T-helper 2 cell treated with Interferon-gamma antibody and Interleukin-4, amounts not matched to agents 5 μg/mL and 100 μg/mL, for 36 hours (primary cell): ENCODE data around the gene DHX15.

Experiments used
- DNase-seq: peaks from one replicate; pipeline ENCODE4 v3.0.0; 2021; ENCODE audit warnings: low spot score
- H3K27ac Mint-ChIP-seq: one replicate; pipeline ENCODE4 v1.8.0; 2021; ENCODE audit warnings: mild to moderate bottlenecking, mixed read lengths
- H3K27me3 Mint-ChIP-seq: one replicate; pipeline ENCODE4 v1.8.0; 2021; ENCODE audit warnings: low read depth, mixed read lengths
- H3K36me3 Mint-ChIP-seq: one replicate; pipeline ENCODE4 v1.8.0; 2021; ENCODE audit warnings: low read depth, mixed read lengths
- H3K4me1 Mint-ChIP-seq: one replicate; pipeline ENCODE4 v1.8.0; 2021; ENCODE audit warnings: low read depth, mixed read lengths
- H3K4me3 Mint-ChIP-seq: one replicate; pipeline ENCODE4 v1.8.0; 2022; ENCODE audit warnings: mild to moderate bottlenecking, moderate library complexity, mixed read lengths
- H3K9me3 Mint-ChIP-seq: one replicate; pipeline ENCODE4 v1.8.0; 2021; ENCODE audit warnings: mixed read lengths

The DHX15 gene

GRCh38 chr4:24601121-24601520 lies 16.8 kb upstream of the DHX15 start:
- H3K27me3 Mint-ChIP-seq = peaks cover 6% of the 10 kb centered on the region
- H3K4me1 Mint-ChIP-seq = peaks cover 5% of the 10 kb centered on the region
- H3K4me3 Mint-ChIP-seq = no peak overlapping the region
- no peaks in the 10 kb centered on the region for H3K9me3 Mint-ChIP-seq
- H3K27ac Mint-ChIP-seq = no peak overlapping the region
- DNase-seq = no peak
- no peaks in the 10 kb centered on the region for H3K36me3 Mint-ChIP-seq

GRCh38 chr4:24599275-24599674 lies 14.9 kb upstream of the DHX15 start:
- Mint-ChIP-seq H3K27ac (no peak overlapping the region), H3K27me3 (peaks cover 7% of the 10 kb centered on the region), H3K4me3 (no peak overlapping the region), H3K4me1 (peaks cover 3% of the 10 kb centered on the region), H3K36me3 (no peaks in the 10 kb centered on the region), H3K9me3 (no peaks in the 10 kb centered on the region)
- DNase-seq = no peak

GRCh38 chr4:24598025-24598424 lies 13.7 kb upstream of the DHX15 start:
- Mint-ChIP-seq H3K9me3 (no peaks in the 10 kb centered on the region), H3K27ac (no peak overlapping the region), H3K27me3 (peaks cover 6% of the 10 kb centered on the region), H3K36me3 (no peaks in the 10 kb centered on the region), H3K4me3 (no peak overlapping the region), H3K4me1 (peaks cover 3% of the 10 kb centered on the region)
- DNase-seq = no peak

GRCh38 chr4:24595659-24596058 lies 11.3 kb upstream of the DHX15 start:
- DNase-seq = no peak
- Mint-ChIP-seq H3K9me3 (peaks cover 12% of the 10 kb centered on the region), H3K27ac (no peak overlapping the region), H3K27me3 (peaks cover 9% of the 10 kb centered on the region), H3K4me1 (peaks cover 3% of the 10 kb centered on the region), H3K36me3 (no peaks in the 10 kb centered on the region), H3K4me3 (no peak overlapping the region)

- H3K36me3 Mint-ChIP-seq = no peaks in the 10 kb centered on the region
- H3K4me1 Mint-ChIP-seq = peaks cover 3% of the 10 kb centered on the region
- H3K27me3 Mint-ChIP-seq = peaks cover 9% of the 10 kb centered on the region
- peaks cover 20% of the 10 kb centered on the region for H3K9me3 Mint-ChIP-seq
- no peak for DNase-seq
- H3K4me3 Mint-ChIP-seq = no peak overlapping the region
- no peak overlapping the region for H3K27ac Mint-ChIP-seq
These were observed 10.5 kb upstream of the DHX15 start for GRCh38 chr4:24594887-24595286.

GRCh38 chr4:24589448-24589847 lies 5.1 kb upstream of the DHX15 start:
- peaks cover 3% of the 10 kb centered on the region for H3K4me1 Mint-ChIP-seq
- H3K9me3 Mint-ChIP-seq = peaks cover 23% of the 10 kb centered on the region
- H3K36me3 Mint-ChIP-seq = no peaks in the 10 kb centered on the region
- peaks cover 4% of the 10 kb centered on the region for H3K27me3 Mint-ChIP-seq
- no peak for DNase-seq
- H3K4me3 Mint-ChIP-seq = no peak overlapping the region
- H3K27ac Mint-ChIP-seq = no peak overlapping the region

- DNase-seq = no peak
- H3K27me3 Mint-ChIP-seq = peaks cover 4% of the 10 kb centered on the region
- H3K4me3 Mint-ChIP-seq = no peak overlapping the region
- no peak overlapping the region for H3K27ac Mint-ChIP-seq
- H3K4me1 Mint-ChIP-seq = peaks cover 3% of the 10 kb centered on the region
- peaks cover 5% of the 10 kb centered on the region for H3K36me3 Mint-ChIP-seq
- H3K9me3 Mint-ChIP-seq = peaks cover 23% of the 10 kb centered on the region
These were observed 4.0 kb upstream of the DHX15 start for GRCh38 chr4:24588216-24588954.

- peak overlapping the region; percentile 99 for H3K27ac Mint-ChIP-seq
- H3K4me1 Mint-ChIP-seq = peaks cover 33% of the 10 kb centered on the region
- H3K4me3 Mint-ChIP-seq = peak overlapping the region; percentile 99
- peaks cover 43% of the 10 kb centered on the region for H3K36me3 Mint-ChIP-seq
- H3K9me3 Mint-ChIP-seq = no peaks in the 10 kb centered on the region
- no peaks in the 10 kb centered on the region for H3K27me3 Mint-ChIP-seq
- peak; percentile 56 for DNase-seq
These were observed 723 bp downstream of the DHX15 start for GRCh38 chr4:24583451-24584210.

GRCh38 chr4:24582235-24582832 lies 2.0 kb downstream of the DHX15 start:
- H3K36me3 Mint-ChIP-seq = peaks cover 54% of the 10 kb centered on the region
- peaks cover 42% of the 10 kb centered on the region for H3K4me1 Mint-ChIP-seq
- no peak for DNase-seq
- peak overlapping the region; percentile 99 for H3K27ac Mint-ChIP-seq
- H3K9me3 Mint-ChIP-seq = no peaks in the 10 kb centered on the region
- peak overlapping the region; percentile 99 for H3K4me3 Mint-ChIP-seq
- H3K27me3 Mint-ChIP-seq = no peaks in the 10 kb centered on the region

GRCh38 chr4:24578364-24578763 lies 6.0 kb downstream of the DHX15 start:
- Mint-ChIP-seq H3K27ac (no peak overlapping the region), H3K4me3 (no peak overlapping the region), H3K9me3 (no peaks in the 10 kb centered on the region), H3K27me3 (no peaks in the 10 kb centered on the region), H3K4me1 (peaks cover 52% of the 10 kb centered on the region), H3K36me3 (peaks cover 83% of the 10 kb centered on the region)
- DNase-seq = no peak

- peaks cover 78% of the 10 kb centered on the region for H3K36me3 Mint-ChIP-seq
- DNase-seq = no peak
- no peak overlapping the region for H3K27ac Mint-ChIP-seq
- H3K4me3 Mint-ChIP-seq = no peak overlapping the region
- peaks cover 40% of the 10 kb centered on the region for H3K4me1 Mint-ChIP-seq
- H3K27me3 Mint-ChIP-seq = no peaks in the 10 kb centered on the region
- no peaks in the 10 kb centered on the region for H3K9me3 Mint-ChIP-seq
These were observed 8.1 kb downstream of the DHX15 start for GRCh38 chr4:24576276-24576675.

- H3K4me3 Mint-ChIP-seq = no peak overlapping the region
- DNase-seq = no peak
- H3K27ac Mint-ChIP-seq = peak overlapping the region; percentile 22
- H3K9me3 Mint-ChIP-seq = no peaks in the 10 kb centered on the region
- no peaks in the 10 kb centered on the region for H3K27me3 Mint-ChIP-seq
- H3K4me1 Mint-ChIP-seq = peaks cover 52% of the 10 kb centered on the region
- H3K36me3 Mint-ChIP-seq = peaks cover 84% of the 10 kb centered on the region
These were observed 10.1 kb downstream of the DHX15 start for GRCh38 chr4:24574236-24574635.

GRCh38 chr4:24573582-24573981 lies 10.8 kb downstream of the DHX15 start:
- Mint-ChIP-seq H3K36me3 (peaks cover 82% of the 10 kb centered on the region), H3K4me1 (peaks cover 48% of the 10 kb centered on the region), H3K9me3 (no peaks in the 10 kb centered on the region), H3K27ac (no peak overlapping the region), H3K4me3 (no peak overlapping the region), H3K27me3 (no peaks in the 10 kb centered on the region)
- no peak for DNase-seq

- peaks cover 73% of the 10 kb centered on the region for H3K36me3 Mint-ChIP-seq
- H3K27ac Mint-ChIP-seq = peak overlapping the region; percentile 16
- DNase-seq = no peak
- H3K4me1 Mint-ChIP-seq = peaks cover 43% of the 10 kb centered on the region
- peak overlapping the region; percentile 8 for H3K4me3 Mint-ChIP-seq
- H3K9me3 Mint-ChIP-seq = no peaks in the 10 kb centered on the region
- H3K27me3 Mint-ChIP-seq = no peaks in the 10 kb centered on the region
These were observed 13.6 kb downstream of the DHX15 start for GRCh38 chr4:24570574-24571236.
